ENCODE data around the gene NTRK3. TPM values are rescaled to one million over a fixed set of nuclear protein-coding genes. Genes with fewer than 3 reads are reported as not detected.

Gene NTRK3
- total RNA-seq, 1 experiment from 2014 or later: not detected

GRCh38 chr15:88247914-88248313 is 8.6 kb downstream of the NTRK3 start:
- ChIA-PET CTCF (interaction anchor here (0.5 to 4.4 kb wide), 38 partner anchors 9 to 1857 kb away, joined by 3 to 42 read pairs (median 4); no protein-coding TSS in a partner anchor), POLR2A (no interaction called here)
- peaks cover 5% of the 10 kb centered on the region for H3K4me1 Mint-ChIP-seq (ENCODE audit: insufficient read depth, unreplicated experiment)
- no peak overlapping the region for H3K27ac Mint-ChIP-seq (ENCODE audit: low read depth, unreplicated experiment)
- H3K4me3 Mint-ChIP-seq (ENCODE audit: unreplicated experiment): no peak overlapping the region
- no peaks in the 10 kb centered on the region for H3K36me3 Mint-ChIP-seq (ENCODE audit: insufficient read depth, unreplicated experiment)
- no peaks in the 10 kb centered on the region for H3K27me3 Mint-ChIP-seq (ENCODE audit: insufficient read depth, unreplicated experiment)
- no peaks in the 10 kb centered on the region for H3K9me3 Mint-ChIP-seq (ENCODE audit: unreplicated experiment)
- intact Hi-C loops (cut with micrococcal nuclease): loop anchor here (1.0 to 10.0 kb wide), 4 partner anchors 203 to 1624 kb away; no protein-coding TSS in a partner anchor
- no peak for DNase-seq (ENCODE audit: unreplicated experiment)
- BruUV-seq (replicated peaks): no TSS peak
- TF ChIP-seq, protein P1, sequence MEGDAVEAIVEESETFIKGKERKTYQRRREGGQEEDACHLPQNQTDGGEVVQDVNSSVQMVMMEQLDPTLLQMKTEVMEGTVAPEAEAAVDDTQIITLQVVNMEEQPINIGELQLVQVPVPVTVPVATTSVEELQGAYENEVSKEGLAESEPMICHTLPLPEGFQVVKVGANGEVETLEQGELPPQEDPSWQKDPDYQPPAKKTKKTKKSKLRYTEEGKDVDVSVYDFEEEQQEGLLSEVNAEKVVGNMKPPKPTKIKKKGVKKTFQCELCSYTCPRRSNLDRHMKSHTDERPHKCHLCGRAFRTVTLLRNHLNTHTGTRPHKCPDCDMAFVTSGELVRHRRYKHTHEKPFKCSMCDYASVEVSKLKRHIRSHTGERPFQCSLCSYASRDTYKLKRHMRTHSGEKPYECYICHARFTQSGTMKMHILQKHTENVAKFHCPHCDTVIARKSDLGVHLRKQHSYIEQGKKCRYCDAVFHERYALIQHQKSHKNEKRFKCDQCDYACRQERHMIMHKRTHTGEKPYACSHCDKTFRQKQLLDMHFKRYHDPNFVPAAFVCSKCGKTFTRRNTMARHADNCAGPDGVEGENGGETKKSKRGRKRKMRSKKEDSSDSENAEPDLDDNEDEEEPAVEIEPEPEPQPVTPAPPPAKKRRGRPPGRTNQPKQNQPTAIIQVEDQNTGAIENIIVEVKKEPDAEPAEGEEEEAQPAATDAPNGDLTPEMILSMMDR (IDR thresholded peaks at IDR 0.05; ENCODE audit: unreplicated experiment): no peak

- DNase-seq (ENCODE audit: unreplicated experiment): peak; percentile 62
- Mint-ChIP-seq H3K9me3 (ENCODE audit: unreplicated experiment) (no peaks in the 10 kb centered on the region), H3K27me3 (ENCODE audit: insufficient read depth, unreplicated experiment) (no peaks in the 10 kb centered on the region), H3K4me3 (ENCODE audit: unreplicated experiment) (no peak overlapping the region), H3K36me3 (ENCODE audit: insufficient read depth, unreplicated experiment) (no peaks in the 10 kb centered on the region), H3K4me1 (ENCODE audit: insufficient read depth, unreplicated experiment) (peaks cover 5% of the 10 kb centered on the region), H3K27ac (ENCODE audit: low read depth, unreplicated experiment) (no peak overlapping the region)
- ChIA-PET POLR2A (interaction anchor here (1.0 kb wide), 1 partner anchor 1622 kb away, joined by 3 read pairs; no protein-coding TSS in a partner anchor), CTCF (interaction anchor here (0.5 to 4.4 kb wide), 71 partner anchors 8 to 1622 kb away, joined by 3 to 42 read pairs (median 3); no protein-coding TSS in a partner anchor)
- BruUV-seq (replicated peaks): no TSS peak
- intact Hi-C loops (cut with micrococcal nuclease): loop anchor here (1.0 to 10.0 kb wide), 5 partner anchors 204 to 1623 kb away; no protein-coding TSS in a partner anchor
- TF ChIP-seq, protein P1 (IDR thresholded peaks at IDR 0.05; ENCODE audit: unreplicated experiment): peak; percentile 81
Measured at GRCh38 chr15:88246666-88247446, 9.7 kb downstream of the NTRK3 start.

DNA sequence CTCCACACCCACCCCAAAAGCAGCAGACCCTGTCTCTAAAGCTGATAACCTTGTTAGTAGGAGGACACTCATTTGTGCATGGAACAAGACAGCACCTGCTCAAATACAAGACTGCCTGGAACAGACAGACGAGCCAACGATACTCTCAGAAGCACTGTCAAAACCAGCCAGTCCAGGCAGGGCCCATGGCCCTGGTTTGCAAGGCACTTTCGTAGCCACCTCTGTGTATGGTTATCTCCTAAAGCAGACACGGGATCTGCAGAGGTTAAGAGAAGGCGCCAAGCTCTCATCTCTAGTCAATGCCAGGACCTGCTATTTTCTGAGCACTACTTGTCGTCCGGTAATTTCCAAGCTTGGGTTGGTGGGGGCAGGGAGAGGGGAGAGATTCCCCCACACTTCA is 10.5 kb downstream of the NTRK3 start:
- intact Hi-C loops (cut with micrococcal nuclease): loop anchor here (1.0 to 10.0 kb wide), 4 partner anchors 205 to 1330 kb away; no protein-coding TSS in a partner anchor

More for the DNA sequence above, 10.5 kb downstream of the NTRK3 start:
- no TSS peak for BruUV-seq (replicated peaks)
- Mint-ChIP-seq H3K36me3 (ENCODE audit: insufficient read depth, unreplicated experiment) (no peaks in the 10 kb centered on the region), H3K9me3 (ENCODE audit: unreplicated experiment) (no peaks in the 10 kb centered on the region), H3K4me1 (ENCODE audit: insufficient read depth, unreplicated experiment) (peaks cover 5% of the 10 kb centered on the region), H3K27ac (ENCODE audit: low read depth, unreplicated experiment) (no peak overlapping the region), H3K4me3 (ENCODE audit: unreplicated experiment) (no peak overlapping the region), H3K27me3 (ENCODE audit: insufficient read depth, unreplicated experiment) (no peaks in the 10 kb centered on the region)
- TF ChIP-seq, protein P1 (IDR thresholded peaks at IDR 0.05; ENCODE audit: unreplicated experiment): no peak
- no peak for DNase-seq (ENCODE audit: unreplicated experiment)
- ChIA-PET CTCF (interaction anchor here (0.5 to 4.4 kb wide), 44 partner anchors 12 to 1813 kb away, joined by 3 to 42 read pairs (median 4); no protein-coding TSS in a partner anchor), POLR2A (interaction anchor here (0.6 kb wide), 1 partner anchor 1046 kb away, joined by 3 read pairs; no protein-coding TSS in a partner anchor)

Data from MCF 10A (cell line).